Measurements from ENCODE around the gene FBN2.

DNA sequence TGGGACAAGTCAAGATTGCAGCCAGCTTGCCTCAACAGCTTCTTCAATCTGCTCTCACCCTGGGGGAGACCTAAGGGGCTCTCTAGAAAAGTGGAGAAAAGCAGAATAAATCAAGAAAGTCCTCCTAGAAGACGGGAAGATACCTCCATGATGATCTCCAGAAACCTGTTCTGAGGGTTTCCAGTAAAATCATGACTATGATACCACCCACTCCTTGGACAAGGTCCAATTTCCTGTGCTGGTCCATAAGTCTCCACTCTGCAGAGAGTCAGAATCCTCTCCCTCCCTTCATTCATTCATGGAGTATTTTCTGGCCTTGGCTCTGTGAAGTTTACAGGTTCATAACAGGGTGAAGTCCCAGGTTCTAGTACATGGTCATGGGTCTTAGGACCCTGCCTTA is 285.8 kb downstream of the FBN2 start:
- TF ChIP-seq CTCF (IDR thresholded peaks at IDR 0.05) (no peak), POLR2A (IDR thresholded peaks at IDR 0.05) (no peak)

All from heart left ventricle (tissue), 13 donors.